Heart right ventricle (tissue), 16 donors: ENCODE data around the gene SPTB. TPM values are rescaled to one million over a fixed set of nuclear protein-coding genes. Genes with fewer than 3 reads are reported as not detected.

ENCODE experiments used
- ATAC-seq, 8 donors: fragments of 200-7000 bp; cut with Tn5 transposase; one replicate each; pipeline ENCODE4 v1.9.1; 2020; ENCODE audit warnings: mild to moderate bottlenecking in 8 of 8, moderate library complexity in 8 of 8, moderate number of reproducible peaks in 1 of 8
- DNase-seq, 2 donors: peaks; one replicate each; pipeline ENCODE4 v3.0.0-alpha.2; 2020
- H3K27ac ChIP-seq, 10 donors: fragments of 200-600 bp; sonication (generic) in 2 of 10; one replicate each; pipeline versions ENCODE4 v1.5.0 to v1.8.0; 2020 to 2022; ENCODE audit warnings: mild to moderate bottlenecking in 3 of 10
- H3K27me3 ChIP-seq, 7 donors: fragments of 200-600 bp; one replicate each; pipeline ENCODE4 v1.8.0; 2021 to 2022; ENCODE audit warnings: mild to moderate bottlenecking in 2 of 7
- H3K36me3 ChIP-seq, 9 donors: fragments of 200-600 bp; sonication (generic) in 1 of 9; one replicate each; pipeline versions ENCODE4 v1.5.0 to v1.8.0; 2020 to 2022; ENCODE audit warnings: mild to moderate bottlenecking in 2 of 9
- H3K4me1 ChIP-seq, 9 donors: fragments of 200-600 bp; sonication (generic) in 1 of 9; one replicate each; pipeline versions ENCODE4 v1.5.0 to v1.8.0; 2020 to 2022; ENCODE audit warnings: mild to moderate bottlenecking in 4 of 9
- H3K4me3 ChIP-seq, 10 donors: fragments of 200-600 bp; sonication (generic) in 2 of 10; one replicate each; pipeline versions ENCODE4 v1.5.0 to v1.8.0; 2020 to 2022; ENCODE audit warnings: mild to moderate bottlenecking in 7 of 10, moderate library complexity in 2 of 10
- H3K9me3 ChIP-seq, 11 donors: fragments of 200-600 bp in 10 of 11; sonication (generic) in 2 of 11; one replicate each; pipeline versions ENCODE4 v1.5.0 to v1.8.0; 2013 to 2022; ENCODE audit warnings: mild to moderate bottlenecking in 2 of 11, control low read depth in 1 of 11, moderate library complexity in 1 of 11
- CTCF ChIP-seq, 9 donors: fragments of 200-600 bp; sonication (generic) in 2 of 9; IDR thresholded peaks; one replicate each; pipeline versions ENCODE4 v1.5.0 to v1.8.0; 2021 to 2022; ENCODE audit warnings: antibody characterized with exemption in 9 of 9, mild to moderate bottlenecking in 5 of 9, moderate library complexity in 1 of 9
- WGBS, 2 donors: extraction: QIAGEN DNeasy Blood & Tissue Kit; methylation state at CpG; one replicate each; pipeline ENCODE4 v1.1.7; 2013; ENCODE audit warnings: inconsistent platforms in 1 of 2; 5-methylcytosine and 5-hydroxymethylcytosine counted together
- intact Hi-C, 10 donors: fragments of 100-400 bp; cut with DNase I; formaldehyde crosslinking; loops; one replicate each; pipeline versions ENCODE4 v1.11.1 to v1.14.2; 2022
- polyA plus RNA-seq, 2 donors: library from polyadenylated mRNA; stranded (reverse); fragments of 200-250 nt; gene quantifications; one replicate each; pipeline ENCODE4 v1.2.3, GENCODE V29; 2013
- total RNA-seq, 10 donors: library from RNA; stranded (reverse); fragmentation: NEBNext Ultra II Directional in 3 of 10; extraction: Animal tissue kit (Norgen Biotek cat#: 25700) in 3 of 10; gene quantifications; one replicate each; pipeline versions ENCODE4 v1.2.1 to v1.2.4, GENCODE V29; 2021 to 2023
- donor health status: Arrhythmogenic right ventricular cardiomyopathy.
- donor health status: ischemic (EF 13 %, LVEDD 7.1; RV severe dilation, severe dysfunction).
- donor health status: healthy with polysubstance abuse.
- donor health status: DM: no; HTN: yes; CAD: no.
- donor health status: DM: no; HTN: no; CAD: no.
- donor health status: ischemic (EF 25% LVEDD 6.9; RV normal size, moderate dysfunction).
- donor health status: ischemic (EF 25% LVEDD 5.7; RV mildly dilated, moderate dysfunction).
- donor health status: healthy.
- donor health status: DM: yes; HTN: yes; CAD: no.
- donor health status: Ischemic cardiomyopathy.
- donor health status: ischemic (EF 35%, LVEDD 5.7; RV mildly dilated, moderate dysfunction).
- donor health status: nonischemic (EF 11% LVEDD 7.7; RV severe dilation, severe dysfunction).
- donor health status: DM: yes; HTN: yes; CAD: no.
- donor health status: PGD.
- donor health status: ischemic (EF 29% LVEDD 5.4; RV normal size, mild dysfunction).
- donor health status: nonischemic (EF 23%, LVEDD 6.1; RV moderate dilation, normal function).

The SPTB gene
- total and polyA plus RNA-seq, 12 donors = 24.0 to 114 (median 92.1) TPM

- ATAC-seq (no peak), DNase-seq (no peak)
- no peak overlapping the region for H3K4me3 ChIP-seq
- 67 to 72% methylated on average over 15 of the region's 15 CpGs for WGBS, 2 donors
- H3K27ac ChIP-seq = no peak overlapping the region
- TF ChIP-seq CTCF (IDR thresholded peaks at IDR 0.05) = no peak
- peaks cover 0 to 54% (median 0%) of the 10 kb centered on the region in 9 donors for H3K36me3 ChIP-seq
- H3K9me3 ChIP-seq = no peaks in the 10 kb centered on the region
- peaks cover 10 to 26% (median 20%) of the 10 kb centered on the region in 9 donors for H3K4me1 ChIP-seq
- no peaks in the 10 kb centered on the region for H3K27me3 ChIP-seq
- intact Hi-C loops = loop anchor here in 1 of 10 donors (5.0 kb wide), 1 partner anchor 95 kb away; no protein-coding TSS in a partner anchor
Measured at GRCh38 chr14:64767215-64767964, 112.3 kb downstream of the SPTB start.

GRCh38 chr14:64766430-64767151 lies 113.1 kb downstream of the SPTB start:
- intact Hi-C loops = loop anchor here in 1 of 10 donors (5.0 kb wide), 1 partner anchor 94 kb away; no protein-coding TSS in a partner anchor

GRCh38 chr14:64765740-64766302 lies 113.9 kb downstream of the SPTB start:
- Histone ChIP-seq H3K4me3 (no peak overlapping the region), H3K27me3 (no peaks in the 10 kb centered on the region), H3K9me3 (no peaks in the 10 kb centered on the region), H3K4me1 (peaks cover 25 to 42% (median 36%) of the 10 kb centered on the region in 9 donors), H3K36me3 (peaks cover 0 to 40% (median 0%) of the 10 kb centered on the region in 9 donors), H3K27ac (no peak overlapping the region)
- WGBS, 2 donors = 97 to 100% methylated on average over 4 of the region's 4 CpGs
- no peak for TF ChIP-seq CTCF (IDR thresholded peaks at IDR 0.05)
- intact Hi-C loops = loop anchor here in 5 of 10 donors (2.0 to 5.0 kb wide), 3 partner anchors 93 to 95 kb away; no protein-coding TSS in a partner anchor
- DNase-seq (no peak), ATAC-seq (no peak)

More at GRCh38 chr14:64766430-64767151, 113.1 kb downstream of the SPTB start:
- Histone ChIP-seq H3K4me3 (no peak overlapping the region), H3K27me3 (no peaks in the 10 kb centered on the region), H3K9me3 (no peaks in the 10 kb centered on the region), H3K27ac (no peak overlapping the region), H3K4me1 (peaks cover 17 to 34% (median 28%) of the 10 kb centered on the region in 9 donors), H3K36me3 (peaks cover 0 to 46% (median 0%) of the 10 kb centered on the region in 9 donors)
- DNase-seq = no peak
- WGBS, 2 donors = 83 to 86% methylated on average over 25 of the region's 25 CpGs
- no peak for ATAC-seq
- TF ChIP-seq CTCF (IDR thresholded peaks at IDR 0.05) = no peak
